ENCODE measurements around the gene AAR2.

Gene AAR2

DNA sequence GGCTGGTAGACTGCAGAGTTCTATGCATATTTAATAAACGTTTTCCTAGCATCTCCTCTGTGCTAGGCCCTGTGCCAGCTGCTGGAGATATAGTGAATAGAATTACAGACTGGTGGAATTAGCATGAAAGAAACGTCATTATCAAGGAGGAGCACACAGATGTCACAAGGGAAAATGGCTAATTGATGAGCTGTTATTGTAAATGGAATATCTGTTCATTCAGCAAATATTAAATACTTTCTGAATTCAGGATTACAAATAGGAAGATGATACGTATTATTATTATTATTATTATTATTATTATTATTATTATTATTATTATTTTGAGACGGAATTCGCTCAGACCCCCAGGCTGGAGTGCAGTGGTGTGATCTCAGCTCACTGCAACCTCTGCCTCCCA lies 1.2 kb downstream of the AAR2 start:
- Histone ChIP-seq H3K27me3 (ENCODE audit: insufficient read depth, insufficient read length) (no peaks in the 10 kb centered on the region), H3K4me1 (ENCODE audit: insufficient read depth, insufficient read length) (peaks cover 3% of the 10 kb centered on the region), H3K36me3 (ENCODE audit: insufficient read depth, insufficient read length, low read length) (peaks cover 47% of the 10 kb centered on the region), H3K9ac (ENCODE audit: insufficient read length, low read depth) (peak overlapping the region; percentile 89), H3K4me3 (ENCODE audit: insufficient read length, low read depth) (peak overlapping the region; percentile 70), H3K9me3 (ENCODE audit: insufficient read depth, low read length) (no peaks in the 10 kb centered on the region)
- DNase-seq (ENCODE audit: low read depth, low spot score) = no peak
- TF ChIP-seq YY1 (IDR thresholded peaks at IDR 0.05; ENCODE audit: insufficient read depth, insufficient read length) (no peak), ZNF274 (IDR thresholded peaks at IDR 0.05; ENCODE audit: low read depth, low read length) (no peak), SUZ12 (IDR thresholded peaks at IDR 0.05; ENCODE audit: extremely low read depth, insufficient read depth, insufficient read length) (no peak)

DNA sequence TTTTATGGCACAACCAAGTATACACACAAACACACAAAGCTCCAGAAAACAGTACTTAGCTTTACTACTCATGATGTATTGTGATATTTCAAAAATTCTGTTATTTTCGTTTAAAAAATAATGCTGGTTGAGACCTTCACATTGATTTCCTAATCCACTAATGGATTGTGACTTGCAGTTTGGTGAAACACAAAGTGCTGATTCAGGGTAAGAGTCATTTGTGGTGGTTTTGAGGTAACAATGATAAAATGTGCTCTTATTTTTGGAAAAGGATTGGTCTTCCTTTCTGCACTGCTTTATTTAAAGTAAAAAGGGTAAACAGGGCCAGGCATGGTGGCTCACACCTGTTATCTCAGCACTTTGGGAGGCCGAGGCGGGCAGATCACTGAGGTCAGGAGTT lies 1.9 kb downstream of the AAR2 start:
- TF ChIP-seq SUZ12 (IDR thresholded peaks at IDR 0.05; ENCODE audit: extremely low read depth, insufficient read depth, insufficient read length) (no peak), ZNF274 (IDR thresholded peaks at IDR 0.05; ENCODE audit: low read depth, low read length) (no peak)
- peaks cover 52% of the 10 kb centered on the region for H3K36me3 ChIP-seq (ENCODE audit: insufficient read depth, insufficient read length, low read length)

GRCh38 chr20:36238760-36239159 lies 2.5 kb downstream of the AAR2 start:
- Histone ChIP-seq H3K4me1 (ENCODE audit: insufficient read depth, insufficient read length) (peaks cover 3% of the 10 kb centered on the region), H3K27me3 (ENCODE audit: insufficient read depth, insufficient read length) (no peaks in the 10 kb centered on the region), H3K9me3 (ENCODE audit: insufficient read depth, low read length) (no peaks in the 10 kb centered on the region), H3K9ac (ENCODE audit: insufficient read length, low read depth) (no peak overlapping the region), H3K4me3 (ENCODE audit: insufficient read length, low read depth) (no peak overlapping the region), H3K36me3 (ENCODE audit: insufficient read depth, insufficient read length, low read length) (peaks cover 58% of the 10 kb centered on the region)
- DNase-seq (ENCODE audit: low read depth, low spot score) = no peak
- no peak for TF ChIP-seq YY1 (IDR thresholded peaks at IDR 0.05; ENCODE audit: insufficient read depth, insufficient read length)
- no peak for TF ChIP-seq ZNF274 (IDR thresholded peaks at IDR 0.05; ENCODE audit: low read depth, low read length)
- TF ChIP-seq SUZ12 (IDR thresholded peaks at IDR 0.05; ENCODE audit: extremely low read depth, insufficient read depth, insufficient read length) = no peak

More for the DNA sequence above, 1.9 kb downstream of the AAR2 start:
- no peaks in the 10 kb centered on the region for H3K27me3 ChIP-seq (ENCODE audit: insufficient read depth, insufficient read length)
- DNase-seq (ENCODE audit: low read depth, low spot score) = no peak
- no peak overlapping the region for H3K9ac ChIP-seq (ENCODE audit: insufficient read length, low read depth)
- no peak overlapping the region for H3K4me3 ChIP-seq (ENCODE audit: insufficient read length, low read depth)
- H3K9me3 ChIP-seq (ENCODE audit: insufficient read depth, low read length) = no peaks in the 10 kb centered on the region
- H3K4me1 ChIP-seq (ENCODE audit: insufficient read depth, insufficient read length) = peaks cover 3% of the 10 kb centered on the region

GRCh38 chr20:36240076-36240475 lies 3.8 kb downstream of the AAR2 start:
- Histone ChIP-seq H3K36me3 (ENCODE audit: insufficient read depth, insufficient read length, low read length) (peaks cover 71% of the 10 kb centered on the region), H3K27me3 (ENCODE audit: insufficient read depth, insufficient read length) (no peaks in the 10 kb centered on the region), H3K9me3 (ENCODE audit: insufficient read depth, low read length) (no peaks in the 10 kb centered on the region), H3K9ac (ENCODE audit: insufficient read length, low read depth) (no peak overlapping the region), H3K4me1 (ENCODE audit: insufficient read depth, insufficient read length) (peaks cover 3% of the 10 kb centered on the region), H3K4me3 (ENCODE audit: insufficient read length, low read depth) (no peak overlapping the region)
- no peak for DNase-seq (ENCODE audit: low read depth, low spot score)
- TF ChIP-seq SUZ12 (IDR thresholded peaks at IDR 0.05; ENCODE audit: extremely low read depth, insufficient read depth, insufficient read length) (no peak), YY1 (IDR thresholded peaks at IDR 0.05; ENCODE audit: insufficient read depth, insufficient read length) (no peak)

- peaks cover 3% of the 10 kb centered on the region for H3K4me1 ChIP-seq (ENCODE audit: insufficient read depth, insufficient read length)
- no peak for TF ChIP-seq YY1 (IDR thresholded peaks at IDR 0.05; ENCODE audit: insufficient read depth, insufficient read length)
- no peak for TF ChIP-seq ZNF274 (IDR thresholded peaks at IDR 0.05; ENCODE audit: low read depth, low read length)
- TF ChIP-seq SUZ12 (IDR thresholded peaks at IDR 0.05; ENCODE audit: extremely low read depth, insufficient read depth, insufficient read length) = no peak
- no peak overlapping the region for H3K4me3 ChIP-seq (ENCODE audit: insufficient read length, low read depth)
- no peaks in the 10 kb centered on the region for H3K27me3 ChIP-seq (ENCODE audit: insufficient read depth, insufficient read length)
- no peaks in the 10 kb centered on the region for H3K9me3 ChIP-seq (ENCODE audit: insufficient read depth, low read length)
- DNase-seq (ENCODE audit: low read depth, low spot score) = no peak
- H3K36me3 ChIP-seq (ENCODE audit: insufficient read depth, insufficient read length, low read length) = peaks cover 86% of the 10 kb centered on the region
- no peak overlapping the region for H3K9ac ChIP-seq (ENCODE audit: insufficient read length, low read depth)
Measured at GRCh38 chr20:36241678-36242077, 5.4 kb downstream of the AAR2 start.

- Histone ChIP-seq H3K9ac (ENCODE audit: insufficient read length, low read depth) (no peak overlapping the region), H3K4me1 (ENCODE audit: insufficient read depth, insufficient read length) (no peaks in the 10 kb centered on the region), H3K9me3 (ENCODE audit: insufficient read depth, low read length) (no peaks in the 10 kb centered on the region), H3K4me3 (ENCODE audit: insufficient read length, low read depth) (no peak overlapping the region), H3K36me3 (ENCODE audit: insufficient read depth, insufficient read length, low read length) (peaks cover 90% of the 10 kb centered on the region), H3K27me3 (ENCODE audit: insufficient read depth, insufficient read length) (no peaks in the 10 kb centered on the region)
- no peak for DNase-seq (ENCODE audit: low read depth, low spot score)
- no peak for TF ChIP-seq SUZ12 (IDR thresholded peaks at IDR 0.05; ENCODE audit: extremely low read depth, insufficient read depth, insufficient read length)
- no peak for TF ChIP-seq YY1 (IDR thresholded peaks at IDR 0.05; ENCODE audit: insufficient read depth, insufficient read length)
- no peak for TF ChIP-seq ZNF274 (IDR thresholded peaks at IDR 0.05; ENCODE audit: low read depth, low read length)
Measured at GRCh38 chr20:36243726-36244125, 7.4 kb downstream of the AAR2 start.

- Histone ChIP-seq H3K4me1 (ENCODE audit: insufficient read depth, insufficient read length) (no peaks in the 10 kb centered on the region), H3K9ac (ENCODE audit: insufficient read length, low read depth) (no peak overlapping the region), H3K9me3 (ENCODE audit: insufficient read depth, low read length) (no peaks in the 10 kb centered on the region), H3K27me3 (ENCODE audit: insufficient read depth, insufficient read length) (no peaks in the 10 kb centered on the region), H3K4me3 (ENCODE audit: insufficient read length, low read depth) (no peak overlapping the region), H3K36me3 (ENCODE audit: insufficient read depth, insufficient read length, low read length) (peaks cover 91% of the 10 kb centered on the region)
- no peak for DNase-seq (ENCODE audit: low read depth, low spot score)
- TF ChIP-seq SUZ12 (IDR thresholded peaks at IDR 0.05; ENCODE audit: extremely low read depth, insufficient read depth, insufficient read length) (no peak), ZNF274 (IDR thresholded peaks at IDR 0.05; ENCODE audit: low read depth, low read length) (no peak), YY1 (IDR thresholded peaks at IDR 0.05; ENCODE audit: insufficient read depth, insufficient read length) (no peak)
Measured at GRCh38 chr20:36246401-36246800, 10.1 kb downstream of the AAR2 start.

DNA sequence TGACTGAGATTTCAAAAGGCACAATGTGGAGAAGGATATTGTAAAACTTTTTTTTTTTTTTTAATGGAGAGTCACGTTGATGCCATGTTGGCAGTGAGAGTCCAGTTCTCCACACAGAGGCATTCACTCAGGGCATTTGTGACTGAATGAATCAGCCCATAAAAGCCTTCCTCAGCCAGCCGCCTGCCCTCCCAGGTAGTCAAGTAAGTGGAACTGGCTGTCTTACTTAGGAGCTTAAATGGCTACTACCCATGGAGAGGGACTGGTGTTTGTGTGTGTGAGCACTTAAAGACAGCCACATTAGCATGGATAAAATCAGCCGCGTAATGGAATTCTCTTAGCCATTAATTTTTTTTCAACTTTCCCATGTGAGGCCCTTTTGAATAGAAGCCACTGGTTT lies 12.6 kb downstream of the AAR2 start:
- TF ChIP-seq SUZ12 (IDR thresholded peaks at IDR 0.05; ENCODE audit: extremely low read depth, insufficient read depth, insufficient read length) (no peak), YY1 (IDR thresholded peaks at IDR 0.05; ENCODE audit: insufficient read depth, insufficient read length) (no peak), ZNF274 (IDR thresholded peaks at IDR 0.05; ENCODE audit: low read depth, low read length) (no peak)
- Histone ChIP-seq H3K27me3 (ENCODE audit: insufficient read depth, insufficient read length) (no peaks in the 10 kb centered on the region), H3K9me3 (ENCODE audit: insufficient read depth, low read length) (no peaks in the 10 kb centered on the region), H3K4me1 (ENCODE audit: insufficient read depth, insufficient read length) (no peaks in the 10 kb centered on the region), H3K36me3 (ENCODE audit: insufficient read depth, insufficient read length, low read length) (peaks cover 95% of the 10 kb centered on the region), H3K9ac (ENCODE audit: insufficient read length, low read depth) (no peak overlapping the region), H3K4me3 (ENCODE audit: insufficient read length, low read depth) (no peak overlapping the region)
- DNase-seq (ENCODE audit: low read depth, low spot score) = no peak

All from NT2/D1 (cell line).